ENCODE data around the gene ZNF672. TPM values are rescaled to one million over a fixed set of nuclear protein-coding genes. Genes with fewer than 3 reads are reported as not detected.

The ZNF672 gene
- total RNA-seq, 1 experiment from 2014 or later = 29.1 TPM

GRCh38 chr1:248838357-248839167, 538 bp downstream of the ZNF672 start:
- Mint-ChIP-seq H3K9me3 (ENCODE audit: unreplicated experiment) (no peaks in the 10 kb centered on the region), H3K27me3 (ENCODE audit: insufficient read depth, unreplicated experiment) (no peaks in the 10 kb centered on the region), H3K4me1 (ENCODE audit: low read depth, unreplicated experiment) (no peaks in the 10 kb centered on the region), H3K4me3 (ENCODE audit: unreplicated experiment) (no peak overlapping the region), H3K27ac (ENCODE audit: unreplicated experiment) (peak overlapping the region; percentile 95), H3K36me3 (ENCODE audit: insufficient read depth, unreplicated experiment) (peaks cover 23% of the 10 kb centered on the region)
- Histone ChIP-seq H3K9me3 (no peaks in the 10 kb centered on the region), H3K27me3 (replicated peaks; ENCODE audit: control insufficient read depth, insufficient read depth, low read length) (no peaks in the 10 kb centered on the region), H3K4me1 (no peaks in the 10 kb centered on the region), H3K4me3 (ENCODE audit: low read depth, low read length) (peak overlapping the region; percentile 87), H3K36me3 (ENCODE audit: control insufficient read depth, insufficient read depth, low read length) (peaks cover 1% of the 10 kb centered on the region; the same call in 1 of the 2 replicates)
- DNase-seq = peak; percentile 91
- TF ChIP-seq CTCF (IDR thresholded peaks at IDR 0.05; ENCODE audit: insufficient read depth in 1 of 2, low read depth in 1 of 2, low read length in 1 of 2, severe bottlenecking in 1 of 2, unreplicated experiment in 1 of 2) = no peak
- BruUV-seq (replicated peaks) = no TSS peak
- POLR2A ChIA-PET = interaction anchor here (0.5 to 3.4 kb wide), 7 partner anchors 10 to 68 kb away, joined by 3 to 57 read pairs (median 9); partner anchors contain the start of genes SH3BP5L and ZNF692
- CTCF ChIA-PET = interaction anchor here (0.8 to 2.8 kb wide), 5 partner anchors 12 to 85 kb away, joined by 3 to 46 read pairs (median 5); partner anchors contain the start of genes SH3BP5L and ZNF692
- intact Hi-C loops (cut with micrococcal nuclease; ENCODE audit: unreplicated experiment) = loop anchor here (1.0 kb wide), 5 partner anchors 12 to 68 kb away; partner anchors contain the start of gene PGBD2

- Histone ChIP-seq H3K9me3 (no peaks in the 10 kb centered on the region), H3K4me1 (no peaks in the 10 kb centered on the region), H3K27me3 (replicated peaks; ENCODE audit: control insufficient read depth, insufficient read depth, low read length) (no peaks in the 10 kb centered on the region), H3K4me3 (ENCODE audit: low read depth, low read length) (peak overlapping the region; percentile 87), H3K36me3 (ENCODE audit: control insufficient read depth, insufficient read depth, low read length) (peaks cover 1% of the 10 kb centered on the region; the same call in 1 of the 2 replicates)
- TF ChIP-seq CTCF (IDR thresholded peaks at IDR 0.05; ENCODE audit: insufficient read depth in 1 of 2, low read depth in 1 of 2, low read length in 1 of 2, severe bottlenecking in 1 of 2, unreplicated experiment in 1 of 2) = no peak
- peaks cover 23% of the 10 kb centered on the region for H3K36me3 Mint-ChIP-seq (ENCODE audit: insufficient read depth, unreplicated experiment)
- peak overlapping the region; percentile 95 for H3K27ac Mint-ChIP-seq (ENCODE audit: unreplicated experiment)
- TSS peak; percentile 57 for BruUV-seq (replicated peaks)
- POLR2A ChIA-PET = interaction anchor here (2.2 to 3.4 kb wide), 3 partner anchors 13 to 34 kb away, joined by 15 to 57 read pairs (median 38); partner anchors contain the start of genes SH3BP5L and ZNF692
- CTCF ChIA-PET = interaction anchor here (0.8 to 2.8 kb wide), 4 partner anchors 12 to 68 kb away, joined by 3 to 46 read pairs (median 12); partner anchors contain the start of genes SH3BP5L and ZNF692
- no peaks in the 10 kb centered on the region for H3K4me1 Mint-ChIP-seq (ENCODE audit: low read depth, unreplicated experiment)
- DNase-seq = no peak
- intact Hi-C loops (cut with micrococcal nuclease; ENCODE audit: unreplicated experiment) = loop anchor here (1.0 kb wide), 1 partner anchor 34 kb away; no protein-coding TSS in a partner anchor
- H3K27me3 Mint-ChIP-seq (ENCODE audit: insufficient read depth, unreplicated experiment) = no peaks in the 10 kb centered on the region
- H3K9me3 Mint-ChIP-seq (ENCODE audit: unreplicated experiment) = no peaks in the 10 kb centered on the region
- H3K4me3 Mint-ChIP-seq (ENCODE audit: unreplicated experiment) = no peak overlapping the region
Measured at GRCh38 chr1:248839168-248839555, 1.1 kb downstream of the ZNF672 start.

DNA sequence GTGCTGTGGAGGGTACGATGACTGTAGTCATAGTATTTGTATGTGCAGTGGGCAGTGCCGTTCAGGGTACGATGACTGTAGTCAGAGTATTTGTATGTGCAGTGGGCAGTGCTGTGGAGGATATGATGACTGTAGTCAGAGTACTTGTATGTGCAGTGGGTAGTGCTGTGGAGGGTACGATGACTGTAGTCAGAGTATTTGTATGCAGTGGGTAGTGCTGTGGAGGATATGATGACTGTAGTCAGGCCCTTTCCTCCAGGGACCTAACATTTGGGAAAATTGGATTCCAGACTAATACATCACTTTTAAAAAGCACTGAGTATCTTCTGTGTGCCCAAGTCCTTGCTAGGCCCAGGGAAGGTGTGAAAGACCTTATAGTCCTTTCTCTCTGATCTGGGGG, 2.9 kb downstream of the ZNF672 start:
- Mint-ChIP-seq H3K27me3 (ENCODE audit: insufficient read depth, unreplicated experiment) (no peaks in the 10 kb centered on the region), H3K4me1 (ENCODE audit: low read depth, unreplicated experiment) (no peaks in the 10 kb centered on the region), H3K27ac (ENCODE audit: unreplicated experiment) (no peak overlapping the region), H3K9me3 (ENCODE audit: unreplicated experiment) (no peaks in the 10 kb centered on the region), H3K36me3 (ENCODE audit: insufficient read depth, unreplicated experiment) (peaks cover 30% of the 10 kb centered on the region), H3K4me3 (ENCODE audit: unreplicated experiment) (peak overlapping the region; percentile 12)
- no TSS peak for BruUV-seq (replicated peaks)
- ChIA-PET POLR2A (no interaction called here), CTCF (no interaction called here)
- Histone ChIP-seq H3K9me3 (no peaks in the 10 kb centered on the region), H3K36me3 (ENCODE audit: control insufficient read depth, insufficient read depth, low read length) (peaks cover 1% of the 10 kb centered on the region), H3K4me3 (ENCODE audit: low read depth, low read length) (no peak overlapping the region), H3K27me3 (replicated peaks; ENCODE audit: control insufficient read depth, insufficient read depth, low read length) (no peaks in the 10 kb centered on the region), H3K4me1 (no peaks in the 10 kb centered on the region)
- no peak for TF ChIP-seq CTCF (IDR thresholded peaks at IDR 0.05; ENCODE audit: insufficient read depth in 1 of 2, low read depth in 1 of 2, low read length in 1 of 2, severe bottlenecking in 1 of 2, unreplicated experiment in 1 of 2)
- intact Hi-C loops (cut with micrococcal nuclease; ENCODE audit: unreplicated experiment) = no loop called here
- DNase-seq = no peak

Data from Caco-2 (cell line).